Erythroblast (primary cell): ENCODE measurements around the gene ERBB4.
"Not testable (repeated sequence)": the region's sequence is repeated elsewhere in the genome, so short reads cannot be mapped to it uniquely, and the experiment has no call there.

Source experiments
- GATA1 ChIP-seq: IDR thresholded peaks from 2 replicates; pipeline ENCODE4 v1.6.1; 2011; ENCODE audit warnings: low read depth, mild to moderate bottlenecking, control low read depth, low read length, moderate library complexity
- POLR2A ChIP-seq: IDR thresholded peaks from 2 replicates; pipeline ENCODE4 v1.6.1; 2011; ENCODE audit warnings: mild to moderate bottlenecking, low read length

GRCh38 chr2:212010305-212010704 is 528.3 kb downstream of the ERBB4 start:
- not testable (repeated sequence) for TF ChIP-seq POLR2A, GATA1
